Ishikawa (cell line): ENCODE results near the gene CDC5L.

Experiments used
- CEBPB ChIP-seq: IDR thresholded peaks from 2 replicates; pipeline ENCODE4 v1.6.1; 2012
- CREB1 ChIP-seq: IDR thresholded peaks from 2 replicates; pipeline ENCODE4 v1.6.1; 2012; ENCODE audit warnings: low read depth
- EGR1 ChIP-seq: IDR thresholded peaks from 2 replicates; pipeline ENCODE4 v1.6.1; 2012
- EP300 ChIP-seq: IDR thresholded peaks from 2 replicates; pipeline ENCODE4 v1.6.1; 2012; ENCODE audit warnings: borderline replicate concordance
- FOXM1 ChIP-seq: IDR thresholded peaks from 2 replicates; pipeline ENCODE4 v1.6.1; 2012; ENCODE audit warnings: low read depth, borderline replicate concordance
- NFIC ChIP-seq: IDR thresholded peaks from 2 replicates; pipeline ENCODE4 v1.6.1; 2012
- RAD21 ChIP-seq: IDR thresholded peaks from 2 replicates; pipeline ENCODE4 v1.6.1; 2012; ENCODE audit warnings: low read depth
- TAF1 ChIP-seq: IDR thresholded peaks from 2 replicates; pipeline ENCODE4 v1.6.1; 2012; ENCODE audit warnings: low read depth, mild to moderate bottlenecking
- TCF12 ChIP-seq: IDR thresholded peaks from 2 replicates; pipeline ENCODE4 v1.6.1; 2012; ENCODE audit warnings: low read depth
- TEAD4 ChIP-seq: IDR thresholded peaks from 2 replicates; pipeline ENCODE4 v1.6.1; 2012
- YY1 ChIP-seq: IDR thresholded peaks from 2 replicates; pipeline ENCODE4 v1.6.1; 2012; ENCODE audit warnings: low read depth
- ZBTB7A ChIP-seq: IDR thresholded peaks from 2 replicates; pipeline ENCODE4 v1.6.1; 2012; ENCODE audit warnings: low read depth
- TF ChIP-seq, protein P1 (sequence below): IDR thresholded peaks from 2 replicates; pipeline ENCODE4 v1.6.1; 2012
- TF ChIP-seq, protein P2 (sequence below): IDR thresholded peaks from 2 replicates; pipeline ENCODE4 v1.6.1; 2012; ENCODE audit warnings: low read depth, mild to moderate bottlenecking
- TF ChIP-seq, protein P3 (sequence below): IDR thresholded peaks from 2 replicates; pipeline ENCODE4 v1.6.1; 2012

Gene CDC5L

DNA sequence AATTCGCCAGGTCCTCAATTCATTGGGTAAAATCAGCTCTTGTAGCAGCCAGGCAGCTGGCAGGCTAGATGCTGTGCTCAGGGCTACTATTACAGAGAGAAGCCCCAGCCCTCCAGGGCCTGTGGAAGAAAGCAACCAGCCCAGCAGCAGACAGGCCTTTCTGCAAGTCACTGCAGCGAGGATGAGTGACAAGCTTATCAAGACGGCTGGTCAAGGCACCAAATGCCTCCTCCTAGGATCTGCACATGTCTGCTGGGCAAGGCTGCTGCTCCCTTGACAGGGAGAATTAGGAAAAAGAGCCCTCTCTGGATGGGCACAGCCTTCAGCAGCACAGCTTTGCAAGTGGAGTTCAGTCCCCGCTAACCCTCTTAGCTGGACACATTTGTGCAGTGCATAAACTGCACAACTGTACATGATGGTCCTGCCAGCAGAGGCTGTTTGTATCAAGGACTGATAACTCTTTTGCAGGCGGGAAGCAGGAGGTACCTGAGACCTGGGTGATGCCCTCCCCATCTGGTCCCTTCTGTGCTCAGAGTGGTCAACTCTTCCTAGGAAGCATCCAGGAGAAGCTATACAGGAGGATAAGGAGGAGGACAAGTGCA lies 89.9 kb downstream of the CDC5L start:
- TF ChIP-seq TCF12 (no peak), ZBTB7A (no peak), TEAD4 (no peak), FOXM1 (no peak), TAF1 (no peak)
- TF ChIP-seq, protein P1, sequence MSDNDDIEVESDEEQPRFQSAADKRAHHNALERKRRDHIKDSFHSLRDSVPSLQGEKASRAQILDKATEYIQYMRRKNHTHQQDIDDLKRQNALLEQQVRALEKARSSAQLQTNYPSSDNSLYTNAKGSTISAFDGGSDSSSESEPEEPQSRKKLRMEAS, result no peak

DNA sequence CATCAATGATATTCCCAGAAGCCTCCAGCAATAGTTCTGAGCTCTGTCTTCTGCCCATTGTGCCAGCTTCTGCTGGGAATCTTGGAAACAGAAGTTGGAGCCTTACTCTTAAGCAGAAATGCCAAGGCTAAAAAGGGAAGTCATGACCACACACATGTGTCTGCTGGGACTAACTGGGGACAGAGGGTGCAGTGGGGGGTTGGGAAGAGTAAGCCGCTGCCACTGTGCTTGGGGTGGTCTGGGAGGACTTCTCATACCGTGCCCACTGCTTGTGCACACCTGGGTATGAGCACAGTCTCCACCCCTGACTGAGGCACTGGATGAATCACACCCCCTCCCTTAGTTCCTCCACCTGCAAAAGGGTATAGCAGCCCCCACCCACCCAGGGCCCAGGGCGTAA lies 90.7 kb downstream of the CDC5L start:
- no peak for TF ChIP-seq TAF1
- no peak for TF ChIP-seq CEBPB
- TF ChIP-seq, protein P1, result no peak
- no peak for TF ChIP-seq TEAD4
- TF ChIP-seq ZBTB7A, result no peak
- no peak for TF ChIP-seq NFIC
- TF ChIP-seq, protein P2, sequence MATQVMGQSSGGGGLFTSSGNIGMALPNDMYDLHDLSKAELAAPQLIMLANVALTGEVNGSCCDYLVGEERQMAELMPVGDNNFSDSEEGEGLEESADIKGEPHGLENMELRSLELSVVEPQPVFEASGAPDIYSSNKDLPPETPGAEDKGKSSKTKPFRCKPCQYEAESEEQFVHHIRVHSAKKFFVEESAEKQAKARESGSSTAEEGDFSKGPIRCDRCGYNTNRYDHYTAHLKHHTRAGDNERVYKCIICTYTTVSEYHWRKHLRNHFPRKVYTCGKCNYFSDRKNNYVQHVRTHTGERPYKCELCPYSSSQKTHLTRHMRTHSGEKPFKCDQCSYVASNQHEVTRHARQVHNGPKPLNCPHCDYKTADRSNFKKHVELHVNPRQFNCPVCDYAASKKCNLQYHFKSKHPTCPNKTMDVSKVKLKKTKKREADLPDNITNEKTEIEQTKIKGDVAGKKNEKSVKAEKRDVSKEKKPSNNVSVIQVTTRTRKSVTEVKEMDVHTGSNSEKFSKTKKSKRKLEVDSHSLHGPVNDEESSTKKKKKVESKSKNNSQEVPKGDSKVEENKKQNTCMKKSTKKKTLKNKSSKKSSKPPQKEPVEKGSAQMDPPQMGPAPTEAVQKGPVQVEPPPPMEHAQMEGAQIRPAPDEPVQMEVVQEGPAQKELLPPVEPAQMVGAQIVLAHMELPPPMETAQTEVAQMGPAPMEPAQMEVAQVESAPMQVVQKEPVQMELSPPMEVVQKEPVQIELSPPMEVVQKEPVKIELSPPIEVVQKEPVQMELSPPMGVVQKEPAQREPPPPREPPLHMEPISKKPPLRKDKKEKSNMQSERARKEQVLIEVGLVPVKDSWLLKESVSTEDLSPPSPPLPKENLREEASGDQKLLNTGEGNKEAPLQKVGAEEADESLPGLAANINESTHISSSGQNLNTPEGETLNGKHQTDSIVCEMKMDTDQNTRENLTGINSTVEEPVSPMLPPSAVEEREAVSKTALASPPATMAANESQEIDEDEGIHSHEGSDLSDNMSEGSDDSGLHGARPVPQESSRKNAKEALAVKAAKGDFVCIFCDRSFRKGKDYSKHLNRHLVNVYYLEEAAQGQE, result no peak

DNA sequence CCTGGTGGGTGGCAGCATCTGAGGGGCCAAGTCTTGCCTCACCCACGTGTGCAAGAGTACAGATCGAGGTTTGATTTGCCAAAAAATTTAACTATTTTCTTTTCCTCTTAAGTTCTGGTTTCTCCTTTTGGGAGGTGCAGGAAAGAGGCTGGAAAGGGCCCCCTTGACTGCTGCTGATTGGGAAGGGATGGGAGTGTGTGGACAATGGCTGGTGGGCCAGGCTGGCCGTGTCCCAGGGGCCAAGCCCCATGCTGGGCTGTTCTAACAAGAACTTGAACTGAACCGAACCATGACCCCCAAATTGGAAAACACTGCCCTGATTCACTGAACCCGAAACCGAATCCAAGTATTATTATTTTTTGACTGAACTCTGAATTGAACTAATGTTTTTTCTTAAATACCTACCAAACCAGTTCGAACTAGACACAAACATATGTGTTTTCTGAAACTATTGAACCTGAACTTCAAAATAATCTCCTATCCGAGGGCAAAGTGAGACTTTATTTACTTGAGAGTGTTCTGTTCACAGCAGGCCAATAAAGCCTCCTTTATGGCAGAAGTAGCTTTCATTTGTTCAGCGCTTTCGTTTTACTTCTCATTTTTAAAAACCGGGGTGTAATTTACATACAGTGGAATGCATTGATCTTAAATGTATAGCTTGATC lies 91.2 kb downstream of the CDC5L start:
- TF ChIP-seq CREB1 (no peak), EGR1 (no peak), TAF1 (no peak), ZBTB7A (no peak), YY1 (no peak), FOXM1 (no peak), RAD21 (no peak), CEBPB (no peak)
- TF ChIP-seq, protein P2, result no peak
- TF ChIP-seq, protein P1, result no peak
- TF ChIP-seq, protein P3, sequence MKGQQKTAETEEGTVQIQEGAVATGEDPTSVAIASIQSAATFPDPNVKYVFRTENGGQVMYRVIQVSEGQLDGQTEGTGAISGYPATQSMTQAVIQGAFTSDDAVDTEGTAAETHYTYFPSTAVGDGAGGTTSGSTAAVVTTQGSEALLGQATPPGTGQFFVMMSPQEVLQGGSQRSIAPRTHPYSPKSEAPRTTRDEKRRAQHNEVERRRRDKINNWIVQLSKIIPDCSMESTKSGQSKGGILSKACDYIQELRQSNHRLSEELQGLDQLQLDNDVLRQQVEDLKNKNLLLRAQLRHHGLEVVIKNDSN, result no peak

DNA sequence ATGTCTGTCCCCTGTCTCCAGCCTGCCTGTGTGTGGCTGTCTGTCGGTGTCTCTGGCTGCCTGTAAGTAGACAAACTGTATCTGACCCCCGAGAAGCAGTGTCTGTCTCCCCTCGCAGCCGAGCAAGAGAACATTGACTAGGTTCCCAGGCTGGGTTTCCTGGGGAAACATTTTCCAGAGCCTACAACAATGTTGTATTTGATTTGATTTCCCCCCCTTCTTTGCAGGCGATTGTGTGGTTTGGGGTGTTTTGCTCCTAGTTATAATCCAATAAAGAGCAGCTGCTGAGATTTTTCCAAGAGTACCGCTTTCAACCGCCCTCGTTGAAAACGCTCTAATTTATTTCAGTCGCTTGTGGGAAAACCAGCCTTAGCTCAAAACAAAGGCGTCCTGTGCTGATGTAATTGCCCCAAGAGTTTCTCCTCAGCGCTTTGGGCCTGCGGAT lies 92.6 kb downstream of the CDC5L start:
- TF ChIP-seq TCF12 (no peak), NFIC (no peak), TEAD4 (no peak), ZBTB7A (no peak), YY1 (no peak), TAF1 (no peak), RAD21 (no peak)
- TF ChIP-seq, protein P2, result no peak
- TF ChIP-seq, protein P3, result no peak

DNA sequence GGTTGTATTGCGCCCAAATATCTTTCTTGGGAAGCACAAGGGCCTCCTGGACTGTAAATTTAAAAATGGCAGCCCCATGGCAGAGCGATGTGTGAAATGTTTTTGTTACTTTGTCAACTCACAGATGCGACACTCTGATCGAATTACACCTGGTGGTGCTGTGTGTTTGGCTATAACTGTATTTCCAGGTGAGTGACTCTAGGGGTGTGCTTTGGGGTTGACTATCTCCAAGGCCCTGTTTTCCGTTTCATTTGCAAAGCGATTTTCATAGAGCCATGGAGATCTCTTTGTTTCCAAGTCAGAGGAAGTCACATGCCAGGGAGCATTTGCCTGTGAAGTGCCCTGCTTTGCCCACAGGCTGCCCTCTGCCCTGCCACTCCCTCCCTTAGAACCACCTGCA lies 93.5 kb downstream of the CDC5L start:
- TF ChIP-seq TCF12 (no peak), TAF1 (no peak), EGR1 (no peak), YY1 (no peak), NFIC (no peak), FOXM1 (no peak), CREB1 (no peak), TEAD4 (no peak), ZBTB7A (no peak), EP300 (no peak), RAD21 (no peak), CEBPB (no peak)
- TF ChIP-seq, protein P2, result no peak
- TF ChIP-seq, protein P3, result no peak
- TF ChIP-seq, protein P1, result no peak
